Heart left ventricle (tissue), 16 donors: ENCODE data around the gene IL6ST. TPM values are rescaled to one million over a fixed set of nuclear protein-coding genes. Genes with fewer than 3 reads are reported as not detected.

Experiments used
- ATAC-seq, 4 donors: fragments of 200-7000 bp; cut with Tn5 transposase; one replicate each; pipeline ENCODE4 v1.9.1; 2020 to 2022; ENCODE audit warnings: moderate library complexity in 4 of 4, mild to moderate bottlenecking in 3 of 4, moderate number of reproducible peaks in 1 of 4
- DNase-seq, 5 donors: peaks; one replicate each; pipeline ENCODE4 v3.0.0-alpha.2; 2020
- H3K27ac ChIP-seq, 12 donors: fragments of 200-600 bp; sonication (generic) in 4 of 12; one replicate each; pipeline versions ENCODE4 v1.5.0 to v1.8.0; 2016 to 2022; ENCODE audit warnings: mild to moderate bottlenecking in 2 of 12
- H3K27me3 ChIP-seq, 9 donors: fragments of 200-600 bp; sonication (generic) in 2 of 9; one replicate each; pipeline versions ENCODE4 v1.5.1 to v1.8.0; 2016 to 2022; ENCODE audit warnings: mild to moderate bottlenecking in 3 of 9
- H3K36me3 ChIP-seq, 9 donors: fragments of 200-600 bp; sonication (generic) in 2 of 9; one replicate each; pipeline versions ENCODE4 v1.5.0 to v1.8.0; 2018 to 2022; ENCODE audit warnings: mild to moderate bottlenecking in 2 of 9
- H3K4me1 ChIP-seq, 12 donors: fragments of 200-600 bp; sonication (generic) in 4 of 12; one replicate each; pipeline versions ENCODE4 v1.5.0 to v1.8.0; 2016 to 2022; ENCODE audit warnings: mild to moderate bottlenecking in 3 of 12
- H3K4me3 ChIP-seq, 12 donors: fragments of 200-600 bp; sonication (generic) in 4 of 12; one replicate each; pipeline versions ENCODE4 v1.5.0 to v1.8.0; 2017 to 2022; ENCODE audit warnings: mild to moderate bottlenecking in 9 of 12, moderate library complexity in 4 of 12
- H3K9me3 ChIP-seq, 12 donors: fragments of 200-600 bp; sonication (generic) in 4 of 12; one replicate each; pipeline versions ENCODE4 v1.5.0 to v1.8.0; 2016 to 2022; ENCODE audit warnings: mild to moderate bottlenecking in 1 of 12
- POLR2A ChIP-seq, 2 donors: fragments of 450-650 bp; IDR thresholded peaks; one replicate each; pipeline ENCODE4 v1.6.1; 2017; ENCODE audit warnings: antibody characterized with exemption in 2 of 2, mild to moderate bottlenecking in 2 of 2, moderate library complexity in 2 of 2
- WGBS, 4 donors: extraction: QIAGEN DNeasy Blood & Tissue Kit in 2 of 4; methylation state at CpG; one replicate each; pipeline versions ENCODE4 v1.1.5 to v1.1.7; 2013 to 2018; 5-methylcytosine and 5-hydroxymethylcytosine counted together
- intact Hi-C, 10 donors: fragments of 100-400 bp; cut with DNase I; formaldehyde crosslinking; loops; one replicate each; pipeline versions ENCODE4 v1.11.1 to v1.14.2; 2022
- polyA plus RNA-seq, 2 donors: library from polyadenylated mRNA; stranded (reverse); fragments of 200-250 nt; gene quantifications; one replicate each; pipeline ENCODE4 v1.2.3, GENCODE V29; 2013
- total RNA-seq, 9 donors: library from RNA; depleted of rRNA in 2 of 9; stranded (reverse); fragments of >200 nt in 2 of 9; fragmentation: NEBNext Ultra II Directional in 3 of 9; extraction: Animal tissue kit (Norgen Biotek cat#: 25700) in 3 of 9; gene quantifications; one replicate each; pipeline versions ENCODE4 v1.1.0 to v1.2.4, GENCODE V29; 2016 to 2023
- TF ChIP-seq, protein P1 (sequence below), 12 donors: fragments of 200-600 bp; sonication (generic) in 4 of 12; IDR thresholded peaks; one replicate each; pipeline versions ENCODE4 v1.5.0 to v1.8.0; 2018 to 2022; ENCODE audit warnings: antibody characterized with exemption in 12 of 12, mild to moderate bottlenecking in 5 of 12
- donor health status: ischemic (EF 13 %, LVEDD 7.1; RV severe dilation, severe dysfunction).
- donor health status: healthy with polysubstance abuse.
- donor health status: DM: no; HTN: yes; CAD: no.
- donor health status: DM: no; HTN: no; CAD: no.
- donor health status: ischemic (EF 25% LVEDD 6.9; RV normal size, moderate dysfunction).
- donor health status: ischemic (EF 25% LVEDD 5.7; RV mildly dilated, moderate dysfunction).
- donor health status: healthy.
- donor health status: DM: yes; HTN: yes; CAD: no.
- donor health status: ischemic (EF 35%, LVEDD 5.7; RV mildly dilated, moderate dysfunction).
- donor health status: nonischemic (EF 11% LVEDD 7.7; RV severe dilation, severe dysfunction).
- donor health status: DM: yes; HTN: yes; CAD: no.
- donor health status: PGD.
- donor health status: ischemic (EF 29% LVEDD 5.4; RV normal size, mild dysfunction).
- donor health status: nonischemic (EF 23%, LVEDD 6.1; RV moderate dilation, normal function).

IL6ST gene
- total and polyA plus RNA-seq, 11 donors, result 24.6 to 239 (median 152) TPM

DNA sequence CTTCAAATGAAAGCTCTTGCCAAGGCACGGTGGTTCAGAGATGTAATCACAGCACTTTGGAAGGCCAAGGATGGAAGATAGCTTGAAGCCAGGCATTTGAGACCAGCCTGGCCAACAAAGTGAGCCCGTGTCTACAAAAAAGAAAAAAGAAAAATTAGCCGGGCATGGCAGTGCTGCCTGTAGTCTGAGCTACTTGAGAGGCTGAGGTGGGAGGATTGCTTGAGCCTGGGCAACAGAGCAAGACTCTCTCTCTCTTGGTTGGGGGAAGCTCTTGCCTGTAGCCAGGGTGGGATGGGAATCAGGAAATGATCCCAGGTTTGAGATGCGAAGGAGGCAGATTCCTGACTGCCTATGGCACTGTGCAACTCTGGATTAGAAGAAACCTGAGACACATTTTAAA is 62.1 kb downstream of the IL6ST start:
- TF ChIP-seq, protein P1, sequence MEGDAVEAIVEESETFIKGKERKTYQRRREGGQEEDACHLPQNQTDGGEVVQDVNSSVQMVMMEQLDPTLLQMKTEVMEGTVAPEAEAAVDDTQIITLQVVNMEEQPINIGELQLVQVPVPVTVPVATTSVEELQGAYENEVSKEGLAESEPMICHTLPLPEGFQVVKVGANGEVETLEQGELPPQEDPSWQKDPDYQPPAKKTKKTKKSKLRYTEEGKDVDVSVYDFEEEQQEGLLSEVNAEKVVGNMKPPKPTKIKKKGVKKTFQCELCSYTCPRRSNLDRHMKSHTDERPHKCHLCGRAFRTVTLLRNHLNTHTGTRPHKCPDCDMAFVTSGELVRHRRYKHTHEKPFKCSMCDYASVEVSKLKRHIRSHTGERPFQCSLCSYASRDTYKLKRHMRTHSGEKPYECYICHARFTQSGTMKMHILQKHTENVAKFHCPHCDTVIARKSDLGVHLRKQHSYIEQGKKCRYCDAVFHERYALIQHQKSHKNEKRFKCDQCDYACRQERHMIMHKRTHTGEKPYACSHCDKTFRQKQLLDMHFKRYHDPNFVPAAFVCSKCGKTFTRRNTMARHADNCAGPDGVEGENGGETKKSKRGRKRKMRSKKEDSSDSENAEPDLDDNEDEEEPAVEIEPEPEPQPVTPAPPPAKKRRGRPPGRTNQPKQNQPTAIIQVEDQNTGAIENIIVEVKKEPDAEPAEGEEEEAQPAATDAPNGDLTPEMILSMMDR (IDR thresholded peaks at IDR 0.05), result no peak
- TF ChIP-seq POLR2A (IDR thresholded peaks at IDR 0.05), result no peak
- peaks cover 0 to 7% (median 0%) of the 10 kb centered on the region in 12 donors for H3K4me1 ChIP-seq
- 85 to 91% (median 91%) methylated on average over 4 of the region's 4 CpGs for WGBS, 4 donors
- ATAC-seq, result no peak
- H3K36me3 ChIP-seq, result peaks cover 0 to 27% (median 13%) of the 10 kb centered on the region in 9 donors
- no peak for DNase-seq
- H3K27ac ChIP-seq, result no peak overlapping the region
- intact Hi-C loops, result loop anchor here in 4 of 10 donors (10.0 kb wide), 2 partner anchors 332 to 922 kb away; no protein-coding TSS in a partner anchor
- H3K27me3 ChIP-seq, result no peaks in the 10 kb centered on the region
- H3K9me3 ChIP-seq, result no peaks in the 10 kb centered on the region
- no peak overlapping the region for H3K4me3 ChIP-seq

DNA sequence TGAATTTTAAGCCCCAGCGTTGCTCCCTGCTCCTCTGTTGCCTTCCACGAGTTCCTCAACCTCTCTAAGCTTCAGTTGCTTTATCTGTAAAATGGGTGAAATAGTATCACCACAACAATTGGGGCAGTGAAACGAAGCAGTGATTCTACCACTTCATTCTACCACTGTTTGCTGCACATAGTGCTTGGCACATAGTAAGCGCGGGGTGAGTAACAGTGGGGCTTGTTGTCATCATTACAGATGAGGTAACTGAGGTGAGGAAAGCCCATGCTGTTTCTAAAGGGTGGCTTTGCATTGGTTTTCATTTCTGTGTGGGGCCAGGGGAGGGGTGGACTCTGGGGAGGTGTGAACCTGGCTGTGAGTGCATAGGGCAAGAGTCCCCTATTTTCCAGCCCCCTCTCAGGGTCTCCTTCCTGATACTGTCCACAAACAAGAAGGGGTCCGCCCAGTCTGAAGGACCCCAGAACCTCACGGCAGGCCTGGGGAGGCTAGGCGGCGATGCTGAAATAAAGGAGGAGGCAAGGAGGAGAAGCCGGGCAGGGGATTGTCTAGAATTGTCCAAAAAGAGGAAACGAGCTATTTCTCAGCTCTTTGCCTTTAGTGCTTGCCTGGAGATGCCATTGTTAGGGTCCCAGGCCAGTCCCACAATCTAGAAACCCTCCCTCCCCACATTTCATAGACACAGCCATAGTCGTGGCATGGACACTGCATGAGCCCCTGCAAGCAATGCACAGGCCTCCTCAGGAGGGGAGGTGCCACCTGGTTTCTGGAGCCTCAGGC is 65.6 kb downstream of the IL6ST start:
- ATAC-seq, result no peak
- Histone ChIP-seq H3K27ac (no peak overlapping the region), H3K4me3 (no peak overlapping the region), H3K9me3 (no peaks in the 10 kb centered on the region), H3K4me1 (no peaks in the 10 kb centered on the region), H3K36me3 (no peaks in the 10 kb centered on the region), H3K27me3 (no peaks in the 10 kb centered on the region)
- intact Hi-C loops, result no loop called here
- no peak for DNase-seq
- 91 to 92% (median 92%) methylated on average over 12 of the region's 12 CpGs for WGBS, 4 donors
- no peak for TF ChIP-seq POLR2A (IDR thresholded peaks at IDR 0.05)
- TF ChIP-seq, protein P1 (IDR thresholded peaks at IDR 0.05), result no peak

DNA sequence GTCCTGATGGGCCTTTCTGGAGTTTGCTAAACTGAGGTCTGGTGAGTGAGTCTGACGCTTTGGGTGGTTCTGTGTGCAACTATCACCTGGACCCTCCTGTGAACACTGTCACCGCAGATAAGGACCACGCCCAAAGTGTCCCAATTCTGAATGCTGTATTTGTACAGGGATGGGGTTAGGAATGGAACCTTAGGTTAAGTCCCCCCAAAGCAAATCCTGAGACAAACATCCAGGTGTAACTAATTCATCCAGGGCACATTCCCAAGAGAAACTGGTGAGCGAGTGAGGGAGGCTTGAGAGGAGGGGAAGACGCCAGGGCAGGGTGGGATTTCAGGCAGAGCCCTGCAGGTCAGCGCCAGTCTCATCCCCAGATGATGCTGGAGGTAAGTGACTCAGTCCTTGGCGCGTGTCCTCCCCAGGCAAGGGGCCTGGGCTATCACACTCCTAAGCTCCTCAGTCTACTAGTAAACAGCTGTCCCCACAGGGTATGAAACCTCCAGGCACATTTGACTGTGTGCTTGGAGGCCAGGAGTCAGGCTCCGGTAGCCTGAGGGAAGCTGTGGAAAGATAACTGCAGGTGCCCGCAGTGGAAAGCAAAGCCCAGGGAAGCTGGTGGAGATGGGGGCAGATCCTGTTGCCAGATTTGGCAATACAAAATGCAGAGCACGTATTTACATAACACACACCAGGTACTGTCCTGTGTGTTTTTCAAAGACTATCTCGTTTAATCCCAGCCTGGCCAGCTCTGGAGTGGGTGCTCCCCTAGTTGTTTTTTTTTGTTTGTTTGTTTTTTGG is 66.7 kb downstream of the IL6ST start:
- no peaks in the 10 kb centered on the region for H3K36me3 ChIP-seq
- peaks cover 0 to 11% (median 0%) of the 10 kb centered on the region in 12 donors for H3K4me1 ChIP-seq
- intact Hi-C loops, result no loop called here
- DNase-seq (no peak), ATAC-seq (no peak)
- no peaks in the 10 kb centered on the region for H3K9me3 ChIP-seq
- 91 to 95% (median 91%) methylated on average over 12 of the region's 12 CpGs for WGBS, 4 donors
- no peak for TF ChIP-seq POLR2A (IDR thresholded peaks at IDR 0.05)
- TF ChIP-seq, protein P1 (IDR thresholded peaks at IDR 0.05), result no peak
- H3K27me3 ChIP-seq, result no peaks in the 10 kb centered on the region
- H3K4me3 ChIP-seq, result no peak overlapping the region
- H3K27ac ChIP-seq, result no peak overlapping the region

DNA sequence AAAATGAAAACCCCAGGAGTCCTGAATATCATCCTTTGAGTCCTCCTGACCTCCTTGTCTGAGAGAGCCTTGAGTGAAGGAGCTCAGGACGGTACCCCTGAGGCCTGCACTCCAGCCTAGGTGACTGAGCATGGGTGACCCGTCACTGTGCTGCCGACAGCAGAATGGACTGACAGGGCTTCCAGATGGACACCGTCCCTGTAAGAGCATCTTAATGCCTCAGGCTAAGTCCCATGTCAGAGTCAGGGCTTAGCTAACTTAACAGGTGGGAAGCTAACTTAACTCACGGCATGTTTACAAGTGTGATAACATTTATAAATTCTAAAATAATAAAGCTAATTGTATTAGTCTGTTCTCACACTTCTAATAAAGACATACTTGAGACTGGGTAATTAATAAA is 68.3 kb downstream of the IL6ST start:
- TF ChIP-seq, protein P1 (IDR thresholded peaks at IDR 0.05), result no peak
- no peak for TF ChIP-seq POLR2A (IDR thresholded peaks at IDR 0.05)
- H3K36me3 ChIP-seq, result no peaks in the 10 kb centered on the region
- no peak for DNase-seq
- 88 to 97% (median 92%) methylated on average over 5 of the region's 5 CpGs for WGBS, 4 donors
- H3K27ac ChIP-seq, result no peak overlapping the region
- H3K4me3 ChIP-seq, result no peak overlapping the region
- intact Hi-C loops, result no loop called here
- H3K9me3 ChIP-seq, result no peaks in the 10 kb centered on the region
- H3K4me1 ChIP-seq, result peaks cover 0 to 15% (median 0%) of the 10 kb centered on the region in 12 donors
- no peaks in the 10 kb centered on the region for H3K27me3 ChIP-seq
- no peak for ATAC-seq
